Common myeloid progenitor, CD34-positive (primary cell): Measurements from ENCODE around the gene PNLIPRP1.

Source experiments
- CTCF ChIA-PET: fragments of 350-600 bp; sonication (Branson Sonifier 250); formaldehyde crosslinking; loops from one replicate; lab custom pipeline; 2021; ENCODE audit warnings: antibody characterized with exemption; lab: Charles Lee
- POLR2A ChIA-PET: fragments of 350-600 bp; sonication (Branson Sonifier 250); formaldehyde crosslinking; loops from one replicate; lab custom pipeline; 2021; ENCODE audit warnings: antibody characterized with exemption; lab: Charles Lee
- DNase-seq, 3 donors: peaks; one replicate each; pipeline versions ENCODE4 v3.0.0 to v3.0.0-alpha.2; 2013
- H3K27ac ChIP-seq, 2 experiments: 1 replicate in 1 of 2; 2 replicates in 1 of 2; pipeline ENCODE4 v1.7.0; 2013; ENCODE audit warnings: inconsistent platforms in 2 of 2, low read length in 2 of 2, mild to moderate bottlenecking in 2 of 2, low read depth in 1 of 2, moderate library complexity in 1 of 2; ENCODE audit not compliant: severe bottlenecking in 2 of 2, insufficient read depth in 1 of 2, poor library complexity in 1 of 2
- H3K27me3 ChIP-seq, 5 experiments: replicated peaks in 2 of 5; 1 replicate in 3 of 5; 2 replicates in 2 of 5; pipeline versions ENCODE4 v1.6.1 to v1.7.0; 2013; ENCODE audit warnings: low read length in 4 of 5, mild to moderate bottlenecking in 2 of 5, moderate library complexity in 2 of 5, inconsistent platforms in 1 of 5; ENCODE audit not compliant: insufficient read depth in 5 of 5, control insufficient read depth in 4 of 5
- H3K36me3 ChIP-seq, 4 experiments: 1 replicate in 2 of 4; 2 replicates in 2 of 4; pipeline versions ENCODE4 v1.6.1 to v1.7.0; 2013; ENCODE audit warnings: low read length in 3 of 4, control low read depth in 1 of 4, mild to moderate bottlenecking in 1 of 4; ENCODE audit not compliant: control insufficient read depth in 4 of 4, insufficient read depth in 4 of 4
- H3K4me1 ChIP-seq, 4 experiments: 1 replicate in 3 of 4; 2 replicates in 1 of 4; pipeline versions ENCODE4 v1.6.1 to v1.7.1; 2013; ENCODE audit warnings: low read length in 3 of 4, mild to moderate bottlenecking in 3 of 4, control low read depth in 1 of 4, inconsistent platforms in 1 of 4, moderate library complexity in 1 of 4; ENCODE audit not compliant: control insufficient read depth in 4 of 4, insufficient read depth in 4 of 4; ENCODE audit errors: control extremely low read depth in 1 of 4
- H3K4me3 ChIP-seq, 7 experiments: 1 replicate in 4 of 7; 2 replicates in 3 of 7; pipeline versions ENCODE4 v1.5.1 to v1.7.0; 2013; ENCODE audit warnings: mild to moderate bottlenecking in 7 of 7, low read length in 6 of 7, moderate library complexity in 6 of 7, inconsistent platforms in 2 of 7, low read depth in 2 of 7, control low read depth in 1 of 7; ENCODE audit not compliant: insufficient read depth in 4 of 7, control insufficient read depth in 1 of 7; ENCODE audit errors: extremely low read depth in 1 of 7
- H3K9me3 ChIP-seq, 5 experiments: 1 replicate in 4 of 5; 2 replicates in 1 of 5; pipeline versions ENCODE4 v1.6.1 to v1.7.1; 2013; ENCODE audit warnings: low read length in 4 of 5, mild to moderate bottlenecking in 2 of 5, inconsistent platforms in 1 of 5, low read depth in 1 of 5, moderate library complexity in 1 of 5; ENCODE audit not compliant: control insufficient read depth in 4 of 5, insufficient read depth in 2 of 5; ENCODE audit errors: control extremely low read depth in 1 of 5
- WGBS: methylation state at CpG from one replicate; pipeline ENCODE4 v1.1.5; 2013; ENCODE audit not compliant: insufficient coverage; 5-methylcytosine and 5-hydroxymethylcytosine counted together

Gene PNLIPRP1

GRCh38 chr10:116610443-116611152, 19.8 kb downstream of the PNLIPRP1 start:
- 93% methylated on average over 13 of the region's 13 CpGs for WGBS
- peaks cover 0 to 28% (median 10%) of the 10 kb centered on the region in 5 experiments for H3K27me3 ChIP-seq
- H3K36me3 ChIP-seq, result no peaks in the 10 kb centered on the region
- DNase-seq, result no peak
- POLR2A ChIA-PET, result no interaction called here
- H3K27ac ChIP-seq, result no peak overlapping the region
- H3K4me1 ChIP-seq, result peaks cover 0 to 6% (median 0%) of the 10 kb centered on the region in 4 experiments
- peaks cover 0 to 3% (median 0%) of the 10 kb centered on the region in 5 experiments for H3K9me3 ChIP-seq
- no peak overlapping the region for H3K4me3 ChIP-seq
- CTCF ChIA-PET, result no interaction called here

GRCh38 chr10:116611153-116611545, 20.4 kb downstream of the PNLIPRP1 start:
- DNase-seq, result no peak
- ChIA-PET CTCF (no interaction called here), POLR2A (no interaction called here)
- Histone ChIP-seq H3K27me3 (peaks cover 0 to 28% (median 10%) of the 10 kb centered on the region in 5 experiments), H3K4me1 (peaks cover 0 to 6% (median 0%) of the 10 kb centered on the region in 4 experiments), H3K27ac (no peak overlapping the region), H3K9me3 (peaks cover 0 to 3% (median 0%) of the 10 kb centered on the region in 5 experiments), H3K4me3 (no peak overlapping the region), H3K36me3 (no peaks in the 10 kb centered on the region)
- no CpG with 5 or more reads among the region's 3 CpGs for WGBS

GRCh38 chr10:116612107-116612769, 21.5 kb downstream of the PNLIPRP1 start:
- Histone ChIP-seq H3K9me3 (peaks cover 0 to 3% (median 0%) of the 10 kb centered on the region in 5 experiments), H3K27ac (no peak overlapping the region), H3K4me3 (no peak overlapping the region), H3K36me3 (no peaks in the 10 kb centered on the region), H3K4me1 (peaks cover 0 to 6% (median 0%) of the 10 kb centered on the region in 4 experiments), H3K27me3 (peaks cover 0 to 28% (median 8%) of the 10 kb centered on the region in 5 experiments)
- no peak for DNase-seq
- ChIA-PET CTCF (no interaction called here), POLR2A (interaction anchor here (0.6 kb wide), 1 partner anchor 575 kb away, joined by 3 read pairs; no protein-coding TSS in a partner anchor)
- WGBS, result 100% methylated on average over 6 of the region's 8 CpGs

GRCh38 chr10:116613471-116613870, 22.7 kb downstream of the PNLIPRP1 start:
- Histone ChIP-seq H3K27me3 (peaks cover 0 to 27% (median 8%) of the 10 kb centered on the region in 5 experiments), H3K9me3 (peaks cover 0 to 3% (median 0%) of the 10 kb centered on the region in 5 experiments), H3K4me3 (no peak overlapping the region), H3K27ac (no peak overlapping the region), H3K36me3 (no peaks in the 10 kb centered on the region), H3K4me1 (peaks cover 0 to 6% (median 0%) of the 10 kb centered on the region in 4 experiments)
- ChIA-PET POLR2A (no interaction called here), CTCF (no interaction called here)
- 100% methylated on average over 2 of the region's 2 CpGs for WGBS
- DNase-seq, result no peak

- 72% methylated on average over 2 of the region's 2 CpGs for WGBS
- ChIA-PET POLR2A (no interaction called here), CTCF (interaction anchor here (1.4 kb wide), 1 partner anchor 8 kb away, joined by 3 read pairs; no protein-coding TSS in a partner anchor)
These were observed 24.0 kb downstream of the PNLIPRP1 start for GRCh38 chr10:116614796-116615195.

GRCh38 chr10:116615199-116615776, 24.5 kb downstream of the PNLIPRP1 start:
- CTCF ChIA-PET, result interaction anchor here (1.4 kb wide), 1 partner anchor 9 kb away, joined by 3 read pairs; no protein-coding TSS in a partner anchor
- Histone ChIP-seq H3K27ac (no peak overlapping the region), H3K36me3 (no peaks in the 10 kb centered on the region), H3K27me3 (peaks cover 0 to 10% (median 5%) of the 10 kb centered on the region in 5 experiments), H3K4me1 (no peaks in the 10 kb centered on the region), H3K9me3 (no peaks in the 10 kb centered on the region), H3K4me3 (no peak overlapping the region)
- 100% methylated on average over 1 of the region's 3 CpGs for WGBS
- POLR2A ChIA-PET, result no interaction called here
- no peak for DNase-seq

More at GRCh38 chr10:116614796-116615195, 24.0 kb downstream of the PNLIPRP1 start:
- DNase-seq, result no peak
- Histone ChIP-seq H3K4me1 (no peaks in the 10 kb centered on the region), H3K27me3 (peaks cover 0 to 13% (median 5%) of the 10 kb centered on the region in 5 experiments), H3K27ac (no peak overlapping the region), H3K36me3 (no peaks in the 10 kb centered on the region), H3K4me3 (no peak overlapping the region), H3K9me3 (no peaks in the 10 kb centered on the region)
